Astrocyte (in vitro differentiated cells and primary cell): ENCODE data around the gene EDIL3.

Experiments used
- EZH2 ChIP-seq: IDR thresholded peaks from 2 replicates; pipeline ENCODE4 v1.6.1; 2012; ENCODE audit warnings: mild to moderate bottlenecking, low read length, inconsistent platforms; ENCODE audit not compliant: insufficient read depth
- TF ChIP-seq, protein P1 (sequence below): IDR thresholded peaks from 2 replicates; pipeline ENCODE4 v1.5.1; 2011; ENCODE audit warnings: low read depth, mild to moderate bottlenecking, inconsistent platforms, low read length, moderate library complexity; ENCODE audit not compliant: insufficient read depth

DNA sequence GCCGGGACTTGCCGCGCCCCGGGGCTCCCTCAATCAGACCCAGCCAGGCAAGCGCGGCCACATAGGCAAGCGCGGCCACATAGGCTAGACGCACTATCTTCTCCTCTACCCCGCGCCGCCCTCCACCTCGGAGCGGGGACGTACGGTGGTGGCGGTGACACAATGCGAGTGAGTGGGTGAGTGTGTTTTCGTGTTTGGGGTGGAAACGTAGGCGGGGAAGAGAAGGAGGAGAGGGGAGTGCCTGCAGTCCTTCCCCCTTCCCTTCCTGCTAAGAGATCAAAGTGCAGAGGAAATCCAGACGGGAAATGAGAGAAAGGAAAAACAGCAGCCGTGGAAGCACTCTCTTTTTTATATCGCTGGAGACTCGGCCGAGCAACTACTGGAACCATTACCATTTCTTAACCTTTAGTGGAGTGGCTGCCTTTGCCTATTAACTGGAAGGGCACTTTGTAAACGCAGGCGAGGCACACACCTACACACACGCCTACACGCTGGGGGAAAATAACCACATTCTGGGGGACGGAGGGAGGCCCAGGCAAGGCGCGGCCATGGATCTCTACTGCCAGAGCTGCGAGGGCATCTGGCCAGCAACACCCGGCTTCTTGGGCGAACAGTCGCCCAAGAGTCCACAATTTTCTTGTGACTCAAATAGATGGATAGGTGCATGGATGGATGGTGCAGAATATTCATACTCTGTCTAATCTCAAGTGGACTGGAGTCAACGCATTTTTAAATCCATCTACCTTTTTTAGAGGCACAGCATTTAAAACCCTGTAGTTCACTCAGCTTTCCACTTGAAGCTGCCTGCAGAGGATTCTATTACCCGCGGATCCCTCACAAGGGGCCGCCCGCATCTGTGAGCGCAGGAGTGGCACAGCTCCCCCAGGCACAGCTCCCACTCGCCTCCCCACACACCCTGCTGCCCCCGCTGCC lies 2.1 kb downstream of the EDIL3 start:
- TF ChIP-seq, protein P1, sequence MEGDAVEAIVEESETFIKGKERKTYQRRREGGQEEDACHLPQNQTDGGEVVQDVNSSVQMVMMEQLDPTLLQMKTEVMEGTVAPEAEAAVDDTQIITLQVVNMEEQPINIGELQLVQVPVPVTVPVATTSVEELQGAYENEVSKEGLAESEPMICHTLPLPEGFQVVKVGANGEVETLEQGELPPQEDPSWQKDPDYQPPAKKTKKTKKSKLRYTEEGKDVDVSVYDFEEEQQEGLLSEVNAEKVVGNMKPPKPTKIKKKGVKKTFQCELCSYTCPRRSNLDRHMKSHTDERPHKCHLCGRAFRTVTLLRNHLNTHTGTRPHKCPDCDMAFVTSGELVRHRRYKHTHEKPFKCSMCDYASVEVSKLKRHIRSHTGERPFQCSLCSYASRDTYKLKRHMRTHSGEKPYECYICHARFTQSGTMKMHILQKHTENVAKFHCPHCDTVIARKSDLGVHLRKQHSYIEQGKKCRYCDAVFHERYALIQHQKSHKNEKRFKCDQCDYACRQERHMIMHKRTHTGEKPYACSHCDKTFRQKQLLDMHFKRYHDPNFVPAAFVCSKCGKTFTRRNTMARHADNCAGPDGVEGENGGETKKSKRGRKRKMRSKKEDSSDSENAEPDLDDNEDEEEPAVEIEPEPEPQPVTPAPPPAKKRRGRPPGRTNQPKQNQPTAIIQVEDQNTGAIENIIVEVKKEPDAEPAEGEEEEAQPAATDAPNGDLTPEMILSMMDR, result no peak
- no peak for TF ChIP-seq EZH2
